OCI-LY1 (cell line): ENCODE data around the gene ACSS1.

ENCODE experiments used
- H2AFZ ChIP-seq: fragments of 200-600 bp; sonication (generic), shearing (Covaris generic); 2 replicates; pipeline ENCODE4 v1.6.0; 2014; ENCODE audit warnings: antibody characterized with exemption, mild to moderate bottlenecking, low read length
- H3F3A ChIP-seq: fragments of 200-600 bp; sonication (generic), shearing (Covaris generic); 2 replicates; pipeline ENCODE4 v1.6.0; 2014; ENCODE audit warnings: mild to moderate bottlenecking, antibody characterized with exemption, low read length, moderate library complexity; ENCODE audit not compliant: insufficient read depth
- H3K27ac ChIP-seq: fragments of 200-600 bp; sonication (generic); 2 replicates; pipeline ENCODE4 v1.5.1; 2014; ENCODE audit warnings: low read length, mixed run types, mild to moderate bottlenecking, low read depth; ENCODE audit not compliant: poor library complexity, severe bottlenecking
- H3K27me3 ChIP-seq: fragments of 200-600 bp; sonication (generic); 2 replicates; pipeline ENCODE4 v1.6.0; 2014; ENCODE audit warnings: antibody characterized with exemption, mild to moderate bottlenecking, low read length, moderate library complexity; ENCODE audit not compliant: insufficient read depth
- H3K36me3 ChIP-seq: fragments of 200-600 bp; sonication (generic); 2 replicates; pipeline ENCODE4 v1.6.1; 2014; ENCODE audit warnings: mild to moderate bottlenecking, antibody characterized with exemption, low read length, moderate library complexity, mixed read lengths; ENCODE audit not compliant: insufficient read depth
- H3K4me1 ChIP-seq: fragments of 200-600 bp; sonication (generic); 2 replicates; pipeline ENCODE4 v1.5.1; 2014; ENCODE audit warnings: mild to moderate bottlenecking, low read length, moderate library complexity; ENCODE audit not compliant: insufficient read depth, severe bottlenecking
- H3K4me2 ChIP-seq: fragments of 200-600 bp; sonication (generic), shearing (Covaris generic); 2 replicates; pipeline ENCODE4 v1.6.1; 2014; ENCODE audit warnings: low read length
- H3K4me3 ChIP-seq: fragments of 200-600 bp; sonication (generic); 2 replicates; pipeline ENCODE4 v1.5.1; 2014; ENCODE audit warnings: low read length, low read depth, mild to moderate bottlenecking, mixed read lengths; ENCODE audit not compliant: poor library complexity, severe bottlenecking
- H3K79me2 ChIP-seq: fragments of 200-600 bp; shearing (Covaris generic); 2 replicates; pipeline ENCODE4 v1.6.1; 2016; ENCODE audit warnings: mixed run types, low read length, mixed read lengths; ENCODE audit not compliant: insufficient read depth
- H3K9ac ChIP-seq: fragments of 200-600 bp; sonication (generic), shearing (Covaris generic); 2 replicates; pipeline ENCODE4 v1.6.1; 2014; ENCODE audit warnings: mild to moderate bottlenecking, low read length, mixed read lengths
- H3K9me2 ChIP-seq: fragments of 200-600 bp; sonication (generic), shearing (Covaris generic); 2 replicates; pipeline ENCODE4 v1.6.1; 2014; ENCODE audit warnings: low read depth, mild to moderate bottlenecking, low read length, mixed read lengths
- H3K9me3 ChIP-seq: fragments of 200-600 bp; shearing (Covaris generic); 2 replicates; pipeline ENCODE4 v1.6.1; 2014; ENCODE audit warnings: low read length, mixed read lengths
- H4K20me1 ChIP-seq: fragments of 200-600 bp; sonication (generic), shearing (Covaris generic); 2 replicates; pipeline ENCODE4 v1.6.0; 2016; ENCODE audit warnings: mild to moderate bottlenecking, low read length; ENCODE audit not compliant: insufficient read depth
- EZH2 ChIP-seq: fragments of 200-600 bp; sonication (generic), shearing (Covaris generic); IDR thresholded peaks from 2 replicates; pipeline ENCODE4 v1.8.0; 2017; ENCODE audit warnings: borderline replicate concordance, mixed run types, mild to moderate bottlenecking, antibody characterized with exemption, low read length, moderate library complexity, mixed read lengths
- TF ChIP-seq, protein P1 (sequence below): fragments of 200-600 bp; sonication (generic), shearing (Covaris generic); IDR thresholded peaks from 2 replicates; pipeline ENCODE4 v1.5.1; 2017; ENCODE audit warnings: mild to moderate bottlenecking, antibody characterized with exemption, low read length, moderate library complexity, mixed read lengths

ACSS1 gene

GRCh38 chr20:24962510-24962909, 95.4 kb downstream of the ACSS1 start:
- H3K27ac ChIP-seq: no peak overlapping the region
- no peak overlapping the region for H3K4me2 ChIP-seq
- H2AFZ ChIP-seq: no peak overlapping the region
- no peaks in the 10 kb centered on the region for H3K27me3 ChIP-seq
- H3K9me2 ChIP-seq: no peaks in the 10 kb centered on the region
- H3K9ac ChIP-seq: no peak overlapping the region
- H3K36me3 ChIP-seq: peaks cover 34% of the 10 kb centered on the region
- H4K20me1 ChIP-seq: no peaks in the 10 kb centered on the region
- no peaks in the 10 kb centered on the region for H3F3A ChIP-seq
- H3K79me2 ChIP-seq: no peaks in the 10 kb centered on the region
- no peaks in the 10 kb centered on the region for H3K4me1 ChIP-seq
- TF ChIP-seq, protein P1, sequence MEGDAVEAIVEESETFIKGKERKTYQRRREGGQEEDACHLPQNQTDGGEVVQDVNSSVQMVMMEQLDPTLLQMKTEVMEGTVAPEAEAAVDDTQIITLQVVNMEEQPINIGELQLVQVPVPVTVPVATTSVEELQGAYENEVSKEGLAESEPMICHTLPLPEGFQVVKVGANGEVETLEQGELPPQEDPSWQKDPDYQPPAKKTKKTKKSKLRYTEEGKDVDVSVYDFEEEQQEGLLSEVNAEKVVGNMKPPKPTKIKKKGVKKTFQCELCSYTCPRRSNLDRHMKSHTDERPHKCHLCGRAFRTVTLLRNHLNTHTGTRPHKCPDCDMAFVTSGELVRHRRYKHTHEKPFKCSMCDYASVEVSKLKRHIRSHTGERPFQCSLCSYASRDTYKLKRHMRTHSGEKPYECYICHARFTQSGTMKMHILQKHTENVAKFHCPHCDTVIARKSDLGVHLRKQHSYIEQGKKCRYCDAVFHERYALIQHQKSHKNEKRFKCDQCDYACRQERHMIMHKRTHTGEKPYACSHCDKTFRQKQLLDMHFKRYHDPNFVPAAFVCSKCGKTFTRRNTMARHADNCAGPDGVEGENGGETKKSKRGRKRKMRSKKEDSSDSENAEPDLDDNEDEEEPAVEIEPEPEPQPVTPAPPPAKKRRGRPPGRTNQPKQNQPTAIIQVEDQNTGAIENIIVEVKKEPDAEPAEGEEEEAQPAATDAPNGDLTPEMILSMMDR: no peak
- no peak for TF ChIP-seq EZH2
- H3K4me3 ChIP-seq: no peak overlapping the region
- no peaks in the 10 kb centered on the region for H3K9me3 ChIP-seq

GRCh38 chr20:24962182-24962492, 95.8 kb downstream of the ACSS1 start:
- Histone ChIP-seq H3K36me3 (peaks cover 32% of the 10 kb centered on the region), H3K27ac (no peak overlapping the region), H3F3A (no peaks in the 10 kb centered on the region), H3K4me1 (no peaks in the 10 kb centered on the region), H3K27me3 (no peaks in the 10 kb centered on the region), H3K4me2 (no peak overlapping the region), H2AFZ (no peak overlapping the region), H3K79me2 (no peaks in the 10 kb centered on the region), H3K9me3 (no peaks in the 10 kb centered on the region), H3K9me2 (no peaks in the 10 kb centered on the region), H3K4me3 (no peak overlapping the region), H4K20me1 (no peaks in the 10 kb centered on the region), H3K9ac (no peak overlapping the region)
- TF ChIP-seq EZH2: no peak
- TF ChIP-seq, protein P1: no peak

GRCh38 chr20:24961384-24962181, 96.4 kb downstream of the ACSS1 start:
- H3K9ac ChIP-seq: no peak overlapping the region
- H3K79me2 ChIP-seq: no peaks in the 10 kb centered on the region
- H2AFZ ChIP-seq: no peak overlapping the region
- H3F3A ChIP-seq: no peaks in the 10 kb centered on the region
- H3K27ac ChIP-seq: no peak overlapping the region
- no peak overlapping the region for H3K4me3 ChIP-seq
- H3K4me1 ChIP-seq: no peaks in the 10 kb centered on the region
- H3K9me3 ChIP-seq: no peaks in the 10 kb centered on the region
- TF ChIP-seq, protein P1: no peak
- no peak for TF ChIP-seq EZH2
- H4K20me1 ChIP-seq: no peaks in the 10 kb centered on the region
- H3K27me3 ChIP-seq: no peaks in the 10 kb centered on the region
- no peak overlapping the region for H3K4me2 ChIP-seq
- H3K36me3 ChIP-seq: peaks cover 32% of the 10 kb centered on the region
- H3K9me2 ChIP-seq: no peaks in the 10 kb centered on the region
